DMS79 treated with DMSO at 0.1 percent for 48 hours (cell line): ENCODE data around the gene E2F1.

ENCODE experiments used
- DNase-seq: peaks from one replicate; lab custom pipeline; 2025; lab: John Stamatoyannopoulos, UW

E2F1 gene

GRCh38 chr20:33687370-33687915 lies 1.3 kb upstream of the E2F1 start:
- DNase-seq = no peak

GRCh38 chr20:33686984-33687366 lies 790 bp upstream of the E2F1 start:
- no peak for DNase-seq

- DNase-seq = peak; percentile 46
These were observed 671 bp downstream of the E2F1 start for GRCh38 chr20:33685328-33686099.

- DNase-seq = peak; percentile 46
These were observed 1.5 kb downstream of the E2F1 start for GRCh38 chr20:33684533-33685327.

- DNase-seq = no peak
These were observed 4.3 kb downstream of the E2F1 start for GRCh38 chr20:33681728-33682353.

GRCh38 chr20:33681288-33681687 lies 4.9 kb downstream of the E2F1 start:
- DNase-seq = no peak

- DNase-seq = no peak
These were observed 5.5 kb downstream of the E2F1 start for GRCh38 chr20:33680686-33681085.

GRCh38 chr20:33679758-33680485 lies 6.3 kb downstream of the E2F1 start:
- DNase-seq = no peak

- no peak for DNase-seq
These were observed 8.0 kb downstream of the E2F1 start for GRCh38 chr20:33677991-33678702.

GRCh38 chr20:33676652-33677645 lies 9.2 kb downstream of the E2F1 start:
- DNase-seq = no peak

- DNase-seq = no peak
These were observed 10.1 kb downstream of the E2F1 start for GRCh38 chr20:33676121-33676520.

GRCh38 chr20:33675136-33675959 lies 10.8 kb downstream of the E2F1 start:
- DNase-seq = no peak

GRCh38 chr20:33674294-33675135 lies 11.7 kb downstream of the E2F1 start, which contains the start of gene NECAB3:
TSS of gene NECAB3 (minus strand) at chr20:33674428. CDS start at chr20:33674352, 76 bp downstream.
- DNase-seq = peak; percentile 25

GRCh38 chr20:33673410-33674293 lies 12.5 kb downstream of the E2F1 start:
- DNase-seq = no peak

GRCh38 chr20:33673114-33673409 lies 13.1 kb downstream of the E2F1 start:
- no peak for DNase-seq

GRCh38 chr20:33672426-33673113 lies 13.6 kb downstream of the E2F1 start:
- no peak for DNase-seq
